Thyroid gland (tissue), 4 donors: Measurements from ENCODE around the gene ISOC2. TPM values are rescaled to one million over a fixed set of nuclear protein-coding genes. Genes with fewer than 3 reads are reported as not detected.

Experiments
- DNase-seq, 2 donors: peaks; one replicate each; pipeline ENCODE4 v3.0.0-alpha.2; 2019
- H3K27ac ChIP-seq, 3 donors: fragments of 200-600 bp; sonication (generic); 1 replicate in 2 of 3; 2 replicates in 1 of 3; pipeline ENCODE4 v1.5.1; 2016 to 2019; ENCODE audit warnings: mild to moderate bottlenecking in 1 of 3, moderate library complexity in 1 of 3
- H3K27me3 ChIP-seq: fragments of 200-600 bp; sonication (generic); one replicate; pipeline ENCODE4 v1.5.1; 2019
- H3K36me3 ChIP-seq, 2 donors: fragments of 200-600 bp; sonication (generic); one replicate each; pipeline ENCODE4 v1.5.1; 2016 to 2019
- H3K4me1 ChIP-seq, 2 donors: fragments of 200-600 bp; sonication (generic); one replicate each; pipeline ENCODE4 v1.5.1; 2017 to 2019
- H3K4me3 ChIP-seq, 3 donors: fragments of 200-600 bp; sonication (generic); replicated peaks in 1 of 3; 1 replicate in 2 of 3; 2 replicates in 1 of 3; pipeline ENCODE4 v1.5.1; 2016; ENCODE audit warnings: mild to moderate bottlenecking in 1 of 3
- H3K9me3 ChIP-seq: fragments of 200-600 bp; sonication (generic); one replicate; pipeline ENCODE4 v1.5.1; 2017
- POLR2A ChIP-seq, 2 donors: fragments of 450-650 bp; IDR thresholded peaks; one replicate each; pipeline ENCODE4 v1.6.1; 2017; ENCODE audit warnings: antibody characterized with exemption in 2 of 2, mild to moderate bottlenecking in 2 of 2, moderate library complexity in 1 of 2
- WGBS, 2 donors: methylation state at CpG; one replicate each; pipeline ENCODE4 v1.1.5; 2017; 5-methylcytosine and 5-hydroxymethylcytosine counted together
- intact Hi-C: fragments of 100-400 bp; cut with DNase I; formaldehyde crosslinking; loops from one replicate; pipeline ENCODE4 v1.15.1; 2023
- total RNA-seq, 4 donors: library from RNA; depleted of rRNA; stranded (reverse); fragments of >200 nt; gene quantifications; one replicate each; pipeline ENCODE4 v1.2.3, GENCODE V29; 2016
- TF ChIP-seq, protein P1 (sequence below), 6 experiments: fragments of 200-600 bp in 3 of 6; fragments of 450-650 bp in 3 of 6; sonication (generic) in 3 of 6; IDR thresholded peaks; one replicate each; pipeline ENCODE4 v1.5.1; 2016 to 2019; ENCODE audit warnings: antibody characterized with exemption in 6 of 6, mild to moderate bottlenecking in 2 of 6, inconsistent platforms in 1 of 6, moderate library complexity in 1 of 6

Gene ISOC2
- total RNA-seq, 4 donors from 2014 or later, result 52.1 to 178 (median 100) TPM

DNA sequence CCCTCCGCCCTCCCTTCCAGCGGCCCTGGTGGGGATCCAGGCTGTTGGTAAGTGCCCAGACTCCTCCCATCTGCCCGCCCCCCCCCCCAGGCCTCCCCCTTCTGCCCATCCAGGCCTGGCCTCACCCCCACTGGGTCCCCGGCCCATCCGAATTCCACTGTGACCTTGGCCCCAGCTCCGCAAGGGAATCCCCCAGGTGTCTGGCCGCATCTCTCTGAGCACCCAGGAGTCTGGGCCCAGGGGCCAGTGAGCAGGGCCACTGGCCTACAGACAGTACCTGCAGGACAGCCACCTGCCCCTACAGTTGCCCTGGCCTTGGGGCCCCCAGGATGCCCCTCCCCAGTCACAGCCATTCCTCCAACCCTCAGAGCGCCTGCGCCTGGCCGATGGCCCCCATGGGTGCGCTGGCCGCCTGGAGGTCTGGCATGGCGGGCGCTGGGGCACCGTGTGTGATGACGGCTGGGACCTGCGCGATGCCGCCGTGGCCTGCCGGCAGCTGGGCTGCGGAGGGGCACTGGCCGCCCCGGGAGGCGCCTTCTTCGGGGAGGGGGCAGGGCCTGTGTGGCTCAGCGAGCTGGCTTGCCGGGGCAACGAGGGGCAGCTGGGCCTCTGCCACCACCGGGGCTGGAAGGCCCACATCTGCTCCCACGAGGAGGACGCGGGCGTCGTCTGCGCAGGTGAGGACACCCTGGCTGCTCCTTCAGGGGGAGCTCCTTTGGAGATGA lies 27.7 kb upstream of the ISOC2 start:
- TF ChIP-seq POLR2A (IDR thresholded peaks at IDR 0.05), result no peak
- TF ChIP-seq, protein P1, sequence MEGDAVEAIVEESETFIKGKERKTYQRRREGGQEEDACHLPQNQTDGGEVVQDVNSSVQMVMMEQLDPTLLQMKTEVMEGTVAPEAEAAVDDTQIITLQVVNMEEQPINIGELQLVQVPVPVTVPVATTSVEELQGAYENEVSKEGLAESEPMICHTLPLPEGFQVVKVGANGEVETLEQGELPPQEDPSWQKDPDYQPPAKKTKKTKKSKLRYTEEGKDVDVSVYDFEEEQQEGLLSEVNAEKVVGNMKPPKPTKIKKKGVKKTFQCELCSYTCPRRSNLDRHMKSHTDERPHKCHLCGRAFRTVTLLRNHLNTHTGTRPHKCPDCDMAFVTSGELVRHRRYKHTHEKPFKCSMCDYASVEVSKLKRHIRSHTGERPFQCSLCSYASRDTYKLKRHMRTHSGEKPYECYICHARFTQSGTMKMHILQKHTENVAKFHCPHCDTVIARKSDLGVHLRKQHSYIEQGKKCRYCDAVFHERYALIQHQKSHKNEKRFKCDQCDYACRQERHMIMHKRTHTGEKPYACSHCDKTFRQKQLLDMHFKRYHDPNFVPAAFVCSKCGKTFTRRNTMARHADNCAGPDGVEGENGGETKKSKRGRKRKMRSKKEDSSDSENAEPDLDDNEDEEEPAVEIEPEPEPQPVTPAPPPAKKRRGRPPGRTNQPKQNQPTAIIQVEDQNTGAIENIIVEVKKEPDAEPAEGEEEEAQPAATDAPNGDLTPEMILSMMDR (IDR thresholded peaks at IDR 0.05), result no peak
- H3K4me1 ChIP-seq, result peaks cover 32 to 38% of the 10 kb centered on the region in 2 donors
- no peaks in the 10 kb centered on the region for H3K27me3 ChIP-seq
- H3K9me3 ChIP-seq, result no peaks in the 10 kb centered on the region
- no peaks in the 10 kb centered on the region for H3K36me3 ChIP-seq
- 65 to 75% methylated on average over 11 to 15 of the region's 36 CpGs for WGBS, 2 donors
- DNase-seq, result no peak
- no peak overlapping the region for H3K4me3 ChIP-seq
- peak overlapping the region in 1 of 3 donors; percentile 30 for H3K27ac ChIP-seq
- intact Hi-C loops, result no loop called here

DNA sequence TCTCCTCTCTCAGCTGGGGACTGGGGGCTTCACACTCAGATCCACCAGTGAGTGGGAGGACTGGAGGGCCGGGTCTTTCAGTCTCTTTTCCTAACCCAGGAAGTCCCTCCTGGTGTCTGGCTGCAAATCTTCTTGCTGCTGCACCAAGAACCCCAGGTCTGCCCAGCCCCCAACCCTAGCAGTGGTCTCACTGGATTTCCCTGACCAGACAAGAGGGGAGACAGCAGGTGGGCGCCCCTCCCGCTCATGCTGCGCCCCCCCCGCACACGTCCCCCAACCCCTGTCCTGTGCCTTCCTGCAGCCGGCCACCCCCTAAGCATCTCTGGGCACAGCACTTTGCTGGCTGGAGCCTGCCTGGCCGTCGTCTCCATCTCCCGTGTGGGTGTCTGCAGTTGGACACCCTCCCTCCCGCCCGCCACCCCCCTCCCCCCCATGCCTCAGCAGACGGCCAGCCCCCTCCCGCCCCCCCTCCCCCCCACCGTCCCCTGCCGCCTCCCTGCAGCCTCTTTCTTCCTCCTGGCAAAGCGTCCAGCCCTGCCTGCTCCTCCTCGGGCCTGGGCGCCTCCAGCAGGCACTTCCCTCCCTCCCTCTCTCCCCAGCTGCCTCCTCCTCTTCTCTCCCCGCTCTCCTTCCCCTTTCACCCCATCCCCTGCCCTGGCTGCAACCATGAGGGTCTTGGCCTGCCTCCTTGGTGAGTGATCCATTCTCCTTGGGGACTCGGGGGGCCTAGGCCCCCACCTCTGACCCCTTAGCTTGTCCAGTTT lies 26.7 kb upstream of the ISOC2 start, which contains the start of gene SSC5D:
Gene SSC5D (plus strand): TSS at position 513 of the 764 bp plus-strand sequence. CDS start 154 bp downstream, at position 667.
- Histone ChIP-seq H3K4me3 (no peak within 1 kb of the TSS), H3K27me3 (no peaks in the 10 kb centered on the region), H3K9me3 (no peaks in the 10 kb centered on the region), H3K27ac (peak within 1 kb of the TSS; percentile 70 to 97 (median 80)), H3K4me1 (peaks cover 32 to 41% of the 10 kb centered on the region in 2 donors), H3K36me3 (peaks cover 0 to 2% of the 10 kb centered on the region in 2 donors)
- no peak for TF ChIP-seq POLR2A (IDR thresholded peaks at IDR 0.05)
- TF ChIP-seq, protein P1 (IDR thresholded peaks at IDR 0.05), result no peak
- intact Hi-C loops, result no loop called here
- 17 to 28% methylated on average over 7 to 14 of the region's 21 CpGs for WGBS, 2 donors
- DNase-seq, result no peak

DNA sequence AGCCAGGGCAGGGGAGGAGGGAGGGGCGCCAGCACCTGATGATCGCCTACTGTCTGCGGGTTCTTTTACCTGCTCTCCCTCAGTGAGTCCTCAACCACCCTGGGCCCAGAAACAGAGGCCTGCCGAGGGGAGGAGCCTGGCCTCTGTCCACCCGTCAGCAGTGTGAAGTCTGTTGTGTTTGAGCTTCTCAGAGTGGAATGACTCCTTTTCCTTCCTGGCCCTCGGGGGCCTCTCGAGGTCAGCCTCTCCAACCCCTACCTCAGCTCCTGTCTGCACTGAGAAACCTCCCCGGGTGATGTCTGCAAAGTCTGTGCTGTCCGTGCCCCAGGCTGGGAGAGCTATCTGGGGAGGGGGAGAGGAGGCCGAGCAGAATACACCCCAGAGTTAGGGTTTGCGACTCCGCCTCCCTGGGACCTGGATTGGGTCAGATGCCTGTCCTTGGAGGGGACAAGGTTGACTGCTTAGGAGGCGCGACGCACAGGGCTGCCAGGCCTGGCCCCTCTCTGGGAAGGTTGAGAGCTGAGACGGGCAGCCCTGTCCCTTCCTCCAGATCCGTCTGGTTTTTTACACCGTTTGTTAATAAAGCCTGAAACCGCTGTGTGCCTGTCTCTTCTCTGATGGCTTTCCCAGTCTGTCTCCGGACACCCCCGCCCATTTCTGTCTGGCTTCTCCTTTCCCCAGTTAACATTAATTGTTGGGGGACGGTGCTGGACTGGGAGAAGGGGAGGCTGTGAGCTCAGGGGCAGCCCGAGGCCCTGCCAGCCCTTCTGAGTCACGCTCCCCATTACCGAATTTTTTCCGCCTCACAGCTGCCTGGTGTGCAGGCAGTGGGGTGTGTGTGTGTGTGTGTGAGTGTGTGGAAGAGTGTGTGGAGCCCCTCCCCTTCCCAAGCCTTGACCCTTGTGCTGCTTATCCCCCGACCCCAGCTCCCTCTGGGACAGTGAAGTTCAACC lies 25.8 kb upstream of the ISOC2 start:
- peak; percentile 65 to 69 for DNase-seq
- H3K4me3 ChIP-seq, result no peak overlapping the region

DNA sequence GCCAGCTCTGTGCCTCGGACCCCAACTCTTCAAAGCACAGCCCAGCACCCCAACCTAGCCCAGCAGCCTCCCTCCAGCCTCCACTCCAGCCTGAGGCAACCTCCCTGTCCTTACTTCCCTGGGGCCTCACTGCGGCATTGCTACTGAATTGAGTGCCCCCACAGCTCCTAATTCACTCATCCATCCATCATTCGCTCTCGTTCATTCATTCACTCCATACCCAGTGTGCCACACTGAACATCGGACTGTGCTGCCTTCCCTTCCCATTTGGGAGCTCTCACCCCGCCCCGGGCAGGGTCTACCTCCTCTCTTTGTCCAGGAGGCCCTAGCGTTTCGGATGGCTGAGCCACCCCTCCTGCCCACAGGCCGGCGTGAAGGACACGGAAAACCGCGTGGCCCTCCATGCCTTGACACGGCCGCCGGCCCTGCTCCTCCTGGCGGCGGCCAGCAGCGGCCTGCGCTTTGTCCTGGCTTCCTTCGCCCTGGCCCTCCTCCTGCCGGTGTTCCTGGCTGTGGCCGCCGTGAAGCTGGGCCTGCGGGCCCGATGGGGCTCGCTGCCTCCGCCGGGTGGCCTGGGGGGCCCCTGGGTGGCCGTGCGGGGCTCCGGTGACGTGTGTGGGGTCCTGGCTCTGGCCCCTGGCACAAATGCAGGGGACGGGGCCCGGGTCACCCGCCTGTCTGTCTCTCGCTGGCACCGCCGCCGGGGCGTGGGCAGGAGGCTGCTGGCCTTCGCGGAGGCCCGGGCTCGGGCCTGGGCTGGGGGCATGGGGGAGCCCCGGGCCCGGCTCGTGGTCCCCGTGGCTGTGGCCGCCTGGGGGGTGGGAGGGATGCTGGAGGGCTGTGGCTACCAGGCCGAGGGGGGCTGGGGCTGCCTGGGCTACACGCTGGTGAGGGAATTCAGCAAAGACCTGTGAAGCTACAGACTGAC lies 24.9 kb upstream of the ISOC2 start:
- 65 to 83% methylated on average over 25 to 31 of the region's 53 CpGs for WGBS, 2 donors
- H3K27me3 ChIP-seq, result no peaks in the 10 kb centered on the region
- H3K4me3 ChIP-seq, result no peak overlapping the region
- H3K27ac ChIP-seq, result peak overlapping the region; percentile 70 to 97 (median 80)
- no peak for TF ChIP-seq POLR2A (IDR thresholded peaks at IDR 0.05)
- TF ChIP-seq, protein P1 (IDR thresholded peaks at IDR 0.05), result peak in 1 of 6 experiments; percentile 9
- intact Hi-C loops, result no loop called here
- no peak for DNase-seq
- peaks cover 32 to 41% of the 10 kb centered on the region in 2 donors for H3K4me1 ChIP-seq
- H3K36me3 ChIP-seq, result peaks cover 0 to 18% of the 10 kb centered on the region in 2 donors
- H3K9me3 ChIP-seq, result no peaks in the 10 kb centered on the region

More for the DNA sequence above, 25.8 kb upstream of the ISOC2 start:
- no peaks in the 10 kb centered on the region for H3K27me3 ChIP-seq
- H3K27ac ChIP-seq, result peak overlapping the region; percentile 70 to 97 (median 80)
- H3K4me1 ChIP-seq, result peaks cover 32 to 41% of the 10 kb centered on the region in 2 donors
- intact Hi-C loops, result no loop called here
- peak in 1 of 2 donors; percentile 31 for TF ChIP-seq POLR2A (IDR thresholded peaks at IDR 0.05)
- TF ChIP-seq, protein P1 (IDR thresholded peaks at IDR 0.05), result no peak
- WGBS, 2 donors, result 22 to 26% methylated on average over 20 to 22 of the region's 27 CpGs
- peaks cover 0 to 11% of the 10 kb centered on the region in 2 donors for H3K36me3 ChIP-seq
- H3K9me3 ChIP-seq, result no peaks in the 10 kb centered on the region
